Fibroblast of skin of left quadriceps (primary cell): ENCODE results near the gene SMOC1.

Experiments used
- DNase-seq, 2 experiments: peaks; one replicate each; pipeline ENCODE4 v3.0.0-alpha.2; 2013; ENCODE audit warnings: low read depth in 2 of 2

SMOC1 gene

GRCh38 chr14:69980457-69981425 is 101.5 kb downstream of the SMOC1 start:
- DNase-seq, result no peak

GRCh38 chr14:69982220-69982839 is 103.1 kb downstream of the SMOC1 start:
- no peak for DNase-seq

DNA sequence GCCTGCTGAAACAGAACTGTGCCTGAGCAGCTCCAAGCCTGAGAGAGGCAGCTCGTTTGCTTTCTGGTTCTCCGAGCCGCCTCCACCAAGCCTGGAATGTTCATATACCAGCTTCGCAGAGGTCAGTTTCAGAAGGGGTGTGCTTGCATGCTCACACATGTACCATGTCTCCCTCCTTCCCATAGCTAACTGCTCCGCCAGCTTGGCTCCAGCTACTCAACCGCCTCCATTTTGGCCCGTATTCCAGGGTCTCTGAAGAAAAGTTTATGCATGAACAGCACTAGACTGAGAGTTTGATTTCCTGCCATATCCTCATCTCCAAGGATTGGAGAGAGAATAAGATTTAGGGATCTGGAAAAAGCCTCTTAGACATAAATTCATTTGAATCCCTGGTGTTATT is 103.7 kb downstream of the SMOC1 start:
- no peak for DNase-seq

DNA sequence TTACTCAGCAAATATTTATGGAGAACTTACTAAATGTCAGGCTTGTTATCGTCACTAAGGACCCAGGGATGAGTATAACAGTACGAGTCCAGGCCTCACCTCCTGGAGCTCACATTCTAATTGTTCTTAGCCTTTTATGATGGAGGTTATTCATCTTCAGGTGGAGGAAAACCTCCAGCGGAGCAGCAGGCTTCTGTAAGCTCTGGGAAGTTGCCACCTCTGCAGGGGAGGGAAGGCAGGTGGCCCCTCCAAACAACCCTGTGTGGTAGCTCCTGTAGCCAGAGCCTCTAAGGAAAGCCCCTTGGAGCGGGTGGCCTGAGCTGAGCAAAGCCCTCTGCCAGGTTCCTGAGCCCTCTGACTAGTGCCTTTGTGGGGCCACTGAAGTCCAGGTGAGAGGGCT is 104.1 kb downstream of the SMOC1 start:
- no peak for DNase-seq

DNA sequence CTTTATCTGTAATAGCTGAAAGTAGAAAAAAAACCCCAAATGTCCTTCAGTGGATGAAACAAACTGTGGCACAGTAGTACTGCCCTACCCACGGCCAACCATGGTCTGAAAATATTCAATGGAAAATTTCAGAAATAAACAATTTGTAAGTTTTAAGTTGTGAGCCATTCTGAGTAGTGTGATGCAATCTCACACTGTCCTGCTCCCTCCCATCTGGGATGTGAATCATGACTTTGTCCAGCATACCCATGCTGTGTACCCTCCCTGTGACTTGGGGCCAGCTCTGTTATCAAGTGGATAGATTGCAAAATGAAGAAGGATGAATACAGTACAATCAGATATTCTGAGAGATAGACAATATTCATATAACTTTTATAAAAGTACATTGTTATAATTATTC is 106.2 kb downstream of the SMOC1 start:
- no peak for DNase-seq

GRCh38 chr14:69986336-69986735 is 107.1 kb downstream of the SMOC1 start:
- no peak for DNase-seq

- DNase-seq, result no peak
These were observed 108.3 kb downstream of the SMOC1 start for GRCh38 chr14:69987406-69988121.

DNA sequence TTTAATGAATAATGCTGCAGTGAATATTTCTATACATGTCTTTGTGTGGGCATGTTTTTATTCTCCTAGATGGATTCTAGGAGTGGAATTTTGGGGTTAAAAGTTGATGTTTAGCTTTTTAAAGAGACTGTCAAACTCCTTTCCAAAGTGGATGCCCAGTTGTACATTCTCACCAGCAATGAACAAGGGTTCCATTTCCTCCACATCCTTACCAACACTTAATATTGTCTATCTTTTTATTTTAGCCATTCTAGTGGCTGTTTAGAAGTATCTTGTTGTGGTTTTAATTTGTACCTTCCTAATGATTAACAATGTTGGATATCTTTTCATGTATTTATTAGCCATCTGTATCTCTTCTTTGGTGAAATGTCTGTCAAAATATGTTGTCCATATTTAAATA is 109.8 kb downstream of the SMOC1 start:
- no peak for DNase-seq

GRCh38 chr14:69989622-69990021 is 110.4 kb downstream of the SMOC1 start:
- no peak for DNase-seq

- DNase-seq, result no peak
These were observed 111.1 kb downstream of the SMOC1 start for GRCh38 chr14:69990323-69990722.

DNA sequence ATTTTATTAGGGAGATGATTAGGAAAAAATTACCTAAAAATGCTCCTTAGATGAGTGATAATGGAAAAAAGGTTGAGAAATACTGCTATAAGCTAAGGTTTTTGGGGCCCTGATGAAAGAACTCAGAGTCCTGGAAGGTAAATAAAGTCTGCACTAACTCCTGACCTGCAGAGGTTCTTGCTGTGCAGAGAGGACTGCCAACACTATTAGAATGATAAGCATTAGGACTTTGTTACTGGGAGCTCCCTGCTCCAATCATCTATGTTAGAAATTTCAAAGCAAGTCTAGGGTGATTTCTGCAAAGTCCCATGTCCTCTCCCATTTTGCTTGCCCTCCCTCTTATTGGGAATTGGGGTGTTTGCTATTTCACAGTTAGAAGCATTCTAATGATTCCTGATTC is 112.2 kb downstream of the SMOC1 start:
- no peak for DNase-seq

- no peak for DNase-seq
These were observed 113.3 kb downstream of the SMOC1 start for GRCh38 chr14:69992564-69992963.

- DNase-seq, result no peak
These were observed 114.1 kb downstream of the SMOC1 start for GRCh38 chr14:69993326-69993725.

DNA sequence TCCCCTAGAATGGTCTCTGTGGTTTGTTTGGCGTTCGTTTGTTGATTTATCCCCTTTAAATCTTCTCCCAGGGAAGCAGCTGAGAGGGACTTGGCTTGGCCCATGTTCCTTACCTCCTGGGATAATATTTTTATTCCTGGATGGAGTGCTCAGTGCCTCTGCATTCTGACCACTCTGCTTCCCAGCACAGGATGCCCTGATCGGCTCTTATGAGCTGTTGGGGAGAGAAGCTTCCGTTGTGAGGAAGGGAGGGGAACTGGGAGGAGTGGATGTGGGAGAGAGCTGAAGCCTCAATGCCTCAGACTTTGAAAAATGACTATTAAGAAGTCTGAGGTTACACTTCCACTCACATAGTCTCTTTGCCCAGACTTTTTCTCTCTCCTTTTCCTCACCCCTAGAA is 114.8 kb downstream of the SMOC1 start:
- DNase-seq, result no peak

GRCh38 chr14:69996216-69996615 is 117.0 kb downstream of the SMOC1 start:
- DNase-seq, result no peak

GRCh38 chr14:69997849-69998248 is 118.6 kb downstream of the SMOC1 start:
- DNase-seq, result no peak

- DNase-seq, result no peak
These were observed 120.1 kb downstream of the SMOC1 start for GRCh38 chr14:69999261-69999674.

- no peak for DNase-seq
These were observed 121.4 kb downstream of the SMOC1 start for GRCh38 chr14:70000601-70001000.

DNA sequence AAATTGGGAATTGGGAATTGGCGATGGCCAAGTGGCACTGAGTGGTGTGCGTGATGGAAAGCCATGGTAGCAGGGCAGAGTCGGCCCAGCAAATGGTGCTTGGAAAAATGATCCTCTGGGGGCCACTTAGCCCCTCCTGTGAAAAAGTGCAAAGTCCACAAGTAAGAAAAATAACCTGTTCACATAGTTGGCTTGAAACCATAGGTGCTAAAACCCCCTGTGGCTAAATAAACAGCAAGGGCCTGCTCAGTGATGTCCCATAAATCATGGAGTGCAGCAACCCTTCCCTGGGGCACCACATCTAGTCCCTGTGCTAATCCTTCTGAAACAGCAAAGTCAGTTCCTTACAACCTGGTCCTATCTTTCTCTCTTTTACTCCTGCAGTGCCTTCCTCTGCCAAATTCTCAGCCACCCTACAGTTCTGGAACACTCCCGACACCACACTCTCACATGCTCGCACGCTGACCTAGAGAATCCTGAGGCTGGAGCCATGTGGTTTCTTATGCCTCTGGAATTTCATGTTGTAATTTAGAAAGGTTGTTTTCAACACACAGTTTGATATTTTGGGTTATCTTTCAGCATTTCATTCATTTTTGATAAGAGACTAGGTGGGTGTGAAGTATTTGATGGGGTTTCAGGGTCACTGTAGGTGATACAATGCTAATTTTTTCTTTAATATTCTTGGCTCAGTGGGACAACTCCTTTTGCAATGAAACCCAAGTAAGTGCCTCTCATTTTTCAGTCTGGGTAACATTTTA is 123.6 kb downstream of the SMOC1 start:
- no peak for DNase-seq

DNA sequence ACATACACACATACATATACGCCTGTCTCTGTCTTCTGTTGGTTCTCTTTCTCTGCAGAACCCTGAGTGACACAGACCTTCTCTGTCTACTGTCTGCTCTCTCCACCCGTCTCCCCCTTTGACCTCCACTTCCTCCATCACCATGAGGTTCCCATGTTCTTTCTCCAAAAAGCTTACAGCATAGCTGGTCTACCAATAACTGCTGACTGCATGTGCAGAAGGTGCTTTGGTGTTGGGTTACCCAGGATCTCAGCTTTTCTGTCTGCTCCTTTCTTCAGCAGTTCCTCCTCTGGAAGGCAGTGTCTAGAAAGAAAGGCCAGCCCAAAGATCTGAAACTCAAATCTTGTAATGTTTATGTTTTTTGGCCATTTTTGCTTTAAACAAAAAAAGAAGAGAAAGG is 125.6 kb downstream of the SMOC1 start:
- no peak for DNase-seq

- DNase-seq, result no peak
These were observed 126.1 kb downstream of the SMOC1 start for GRCh38 chr14:70005281-70005805.

GRCh38 chr14:70006699-70007098 is 127.5 kb downstream of the SMOC1 start:
- DNase-seq, result no peak
